Measurements from ENCODE around the gene VENTX.

Gene VENTX

DNA sequence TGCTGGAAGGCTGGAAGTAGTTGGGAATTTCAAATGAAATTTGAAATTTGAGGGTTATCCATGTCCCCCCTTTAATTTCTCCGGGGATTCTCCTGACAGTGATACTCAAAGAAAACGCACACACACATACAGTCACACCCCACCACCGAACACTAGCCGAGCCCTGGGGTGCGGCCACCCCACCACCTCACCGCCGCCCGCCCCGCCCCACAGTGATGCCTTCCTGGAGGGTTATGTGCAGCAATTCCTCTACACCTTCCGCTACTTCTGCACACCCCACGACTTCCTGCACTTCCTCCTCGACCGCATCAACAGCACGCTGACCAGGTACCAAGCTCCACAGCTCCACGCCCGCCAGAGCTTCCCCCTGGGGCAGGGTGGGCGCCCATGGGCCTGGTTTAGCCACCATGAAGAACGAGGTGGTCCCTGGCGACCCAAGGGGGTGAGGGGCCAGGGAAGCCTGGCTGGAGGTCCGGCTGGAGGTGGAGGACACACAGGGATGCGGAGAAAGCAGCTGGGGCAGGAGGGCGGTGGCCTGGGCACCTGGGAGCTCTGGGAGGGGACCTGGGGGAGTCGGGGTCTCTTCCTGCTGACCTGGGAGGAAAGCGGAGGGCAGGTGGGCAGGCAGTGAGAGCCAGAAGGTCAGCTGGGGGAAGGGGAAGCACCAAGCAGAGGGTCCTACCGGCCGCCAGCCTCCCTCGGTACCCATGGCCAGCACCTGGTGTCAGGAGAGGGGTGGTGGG lies 27.1 kb upstream of the VENTX start:
- no peaks in the 10 kb centered on the region for H3K4me1 ChIP-seq (ENCODE audit: insufficient read depth, low read length)
- H3K4me3 ChIP-seq (ENCODE audit: low read length) = no peak overlapping the region
- H3K9me3 ChIP-seq (ENCODE audit: insufficient read depth, low read depth, low read length) = no peaks in the 10 kb centered on the region
- no peaks in the 10 kb centered on the region for H3K36me3 ChIP-seq (ENCODE audit: insufficient read depth, low read length)
- H3K27me3 ChIP-seq (ENCODE audit: insufficient read depth, low read length) = no peaks in the 10 kb centered on the region
- no peak overlapping the region for H3K9ac ChIP-seq (ENCODE audit: low read depth, low read length)
- 95% methylated on average over 27 of the region's 27 CpGs for WGBS
- H3K27ac ChIP-seq (ENCODE audit: low read depth, low read length) = no peak overlapping the region

DNA sequence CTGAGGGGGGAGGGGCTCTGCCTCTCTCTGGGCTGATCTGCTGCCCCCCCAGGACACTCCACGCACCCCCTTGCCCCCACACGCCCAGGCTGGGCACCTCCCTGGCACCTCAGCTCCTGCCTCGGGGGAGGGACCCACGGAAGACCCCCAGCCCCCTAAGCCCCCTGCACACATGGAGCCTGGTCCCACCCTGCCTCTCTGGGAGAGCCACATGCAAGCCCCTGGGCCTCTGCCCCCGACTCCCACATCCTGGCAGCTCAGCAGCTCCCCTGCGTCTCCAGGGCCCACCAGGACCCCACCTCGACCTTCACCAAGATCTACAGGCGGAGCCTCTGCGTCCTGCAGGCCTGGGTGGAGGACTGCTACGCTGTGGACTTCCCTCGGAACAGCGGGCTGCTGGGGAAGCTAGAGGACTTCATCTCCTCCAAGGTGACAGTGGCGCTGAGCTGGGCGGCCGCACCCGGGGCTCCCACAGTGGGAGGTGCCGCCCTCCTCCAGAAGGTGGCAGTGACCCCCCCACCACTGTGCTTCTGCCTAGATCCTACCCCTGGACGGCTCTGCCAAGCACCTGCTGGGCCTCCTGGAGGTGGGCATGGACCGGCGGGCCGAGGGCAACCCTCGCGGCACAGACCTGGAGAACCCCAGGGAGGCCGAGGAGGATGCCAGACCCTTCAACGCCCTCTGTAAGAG lies 26.4 kb upstream of the VENTX start:
- no peak overlapping the region for H3K9ac ChIP-seq (ENCODE audit: low read depth, low read length)
- no peak overlapping the region for H3K27ac ChIP-seq (ENCODE audit: low read depth, low read length)
- no peaks in the 10 kb centered on the region for H3K4me1 ChIP-seq (ENCODE audit: insufficient read depth, low read length)
- 92% methylated on average over 25 of the region's 25 CpGs for WGBS
- no peaks in the 10 kb centered on the region for H3K9me3 ChIP-seq (ENCODE audit: insufficient read depth, low read depth, low read length)
- H3K27me3 ChIP-seq (ENCODE audit: insufficient read depth, low read length) = no peaks in the 10 kb centered on the region
- no peak overlapping the region for H3K4me3 ChIP-seq (ENCODE audit: low read length)
- H3K36me3 ChIP-seq (ENCODE audit: insufficient read depth, low read length) = no peaks in the 10 kb centered on the region

DNA sequence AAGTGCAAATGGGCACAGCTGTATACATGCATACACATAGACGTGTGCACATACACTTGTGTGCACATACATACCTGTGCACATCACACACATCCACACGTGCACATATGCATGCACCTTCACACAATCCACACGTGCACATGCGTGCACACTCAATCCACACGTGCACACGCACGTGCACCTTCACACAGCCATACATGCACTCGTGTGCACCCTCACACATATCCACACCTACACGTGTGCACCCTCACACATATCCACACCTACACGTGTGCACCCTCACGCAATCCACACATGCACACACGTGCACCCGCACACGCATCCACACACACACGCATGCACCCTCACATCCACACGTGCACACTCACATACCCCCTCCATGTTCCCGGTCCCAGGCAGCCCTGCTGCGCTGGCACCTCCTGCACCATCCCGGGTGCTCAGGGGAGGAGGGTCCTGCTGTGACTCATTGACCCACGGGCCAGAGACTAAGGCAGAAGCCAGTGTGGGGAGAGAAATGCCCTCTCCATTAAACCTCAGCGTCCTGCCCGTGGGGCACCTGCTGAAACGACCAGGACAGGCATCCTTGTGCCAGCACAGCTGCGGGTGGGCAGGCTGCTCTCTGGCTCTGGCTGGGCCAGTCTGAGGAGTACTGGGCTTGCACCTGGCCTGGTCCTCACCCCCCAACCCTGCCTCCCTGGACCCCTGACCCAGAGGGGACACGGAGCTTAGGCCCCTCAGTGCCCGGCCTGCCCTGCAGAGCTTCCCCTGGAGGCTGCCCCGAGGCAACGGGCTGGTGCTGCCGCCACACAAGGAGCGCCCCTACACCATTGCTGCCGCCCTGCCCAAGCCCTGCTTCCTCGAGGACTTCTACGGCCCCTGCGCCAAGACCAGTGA lies 25.4 kb upstream of the VENTX start:
- 94% methylated on average over 34 of the region's 34 CpGs for WGBS
- Histone ChIP-seq H3K9me3 (ENCODE audit: insufficient read depth, low read depth, low read length) (no peaks in the 10 kb centered on the region), H3K27ac (ENCODE audit: low read depth, low read length) (no peak overlapping the region), H3K36me3 (ENCODE audit: insufficient read depth, low read length) (no peaks in the 10 kb centered on the region), H3K27me3 (ENCODE audit: insufficient read depth, low read length) (no peaks in the 10 kb centered on the region), H3K4me1 (ENCODE audit: insufficient read depth, low read length) (no peaks in the 10 kb centered on the region), H3K4me3 (ENCODE audit: low read length) (no peak overlapping the region), H3K9ac (ENCODE audit: low read depth, low read length) (no peak overlapping the region)

DNA sequence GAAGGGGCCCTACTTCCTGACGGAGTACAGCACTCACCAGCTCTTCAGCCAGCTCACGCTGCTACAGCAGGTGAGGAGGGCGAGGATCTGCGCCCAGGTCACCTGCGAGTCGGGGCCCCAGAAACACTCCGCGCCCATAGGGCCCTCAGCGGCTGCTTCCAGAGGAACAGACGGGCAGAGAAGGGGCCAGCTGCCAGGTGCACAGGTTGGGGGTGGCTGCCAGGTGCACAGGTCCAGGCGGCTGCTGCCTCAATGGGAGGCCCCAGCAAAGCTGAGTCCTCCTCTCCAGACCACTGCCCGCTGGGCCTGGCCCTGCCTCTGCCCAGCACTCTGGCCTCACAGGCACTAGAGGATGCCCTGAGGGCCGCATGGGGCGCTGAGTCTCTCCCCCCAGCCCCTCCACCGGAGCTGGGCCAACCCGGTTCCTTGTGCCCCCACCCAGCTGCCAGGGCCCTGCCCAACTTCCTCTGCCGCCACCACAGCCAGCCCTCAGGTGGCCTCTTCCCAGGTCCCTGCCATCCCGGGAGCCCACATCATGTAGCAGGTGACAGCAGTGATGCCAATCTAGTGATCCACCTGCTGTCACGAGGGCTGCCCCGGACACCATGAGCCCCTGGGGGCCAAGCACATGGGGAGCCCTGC lies 24.7 kb upstream of the VENTX start:
- Histone ChIP-seq H3K27me3 (ENCODE audit: insufficient read depth, low read length) (no peaks in the 10 kb centered on the region), H3K36me3 (ENCODE audit: insufficient read depth, low read length) (no peaks in the 10 kb centered on the region), H3K4me3 (ENCODE audit: low read length) (no peak overlapping the region), H3K9ac (ENCODE audit: low read depth, low read length) (no peak overlapping the region), H3K4me1 (ENCODE audit: insufficient read depth, low read length) (no peaks in the 10 kb centered on the region), H3K27ac (ENCODE audit: low read depth, low read length) (no peak overlapping the region), H3K9me3 (ENCODE audit: insufficient read depth, low read depth, low read length) (no peaks in the 10 kb centered on the region)
- WGBS = 95% methylated on average over 20 of the region's 20 CpGs

DNA sequence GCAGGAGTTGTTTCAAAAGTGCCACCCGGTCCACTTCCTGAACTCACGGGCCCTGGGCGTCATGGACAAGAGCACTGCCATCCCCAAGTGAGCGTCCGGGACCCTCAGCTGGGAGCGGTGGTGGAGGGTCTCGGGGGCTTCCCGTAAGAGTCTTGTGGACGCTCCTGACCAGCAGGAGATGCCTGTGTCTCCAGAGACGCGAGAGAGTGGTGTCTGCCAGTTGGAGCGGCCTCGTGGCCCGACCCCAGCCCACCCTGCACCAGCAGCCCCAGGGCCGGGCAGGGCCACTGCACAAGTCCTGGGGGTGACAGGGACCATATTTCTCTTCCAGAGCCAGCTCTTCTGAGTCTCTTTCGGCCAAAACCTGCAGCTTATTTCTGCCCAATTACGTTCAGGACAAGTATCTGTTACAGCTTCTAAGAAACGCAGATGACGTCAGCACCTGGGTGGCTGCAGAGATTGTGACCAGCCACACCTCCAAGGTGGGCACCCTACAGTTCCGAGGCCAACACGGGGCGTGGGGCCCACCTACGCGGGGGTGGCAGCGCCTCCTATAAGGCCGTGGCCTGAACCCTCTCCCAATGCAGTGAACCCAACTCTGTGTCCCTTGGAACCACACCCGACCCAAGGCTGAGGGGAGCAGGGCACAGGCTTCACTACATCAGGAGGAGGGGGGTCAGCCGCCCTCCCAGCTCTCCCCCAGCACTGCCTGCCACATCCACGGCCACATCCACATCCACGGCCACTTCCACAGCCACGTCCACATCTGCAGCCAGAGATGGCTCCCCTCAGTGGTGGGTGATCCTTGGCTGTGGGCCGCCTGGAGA lies 23.8 kb upstream of the VENTX start:
- Histone ChIP-seq H3K4me1 (ENCODE audit: insufficient read depth, low read length) (no peaks in the 10 kb centered on the region), H3K27ac (ENCODE audit: low read depth, low read length) (no peak overlapping the region), H3K9ac (ENCODE audit: low read depth, low read length) (no peak overlapping the region), H3K36me3 (ENCODE audit: insufficient read depth, low read length) (no peaks in the 10 kb centered on the region), H3K4me3 (ENCODE audit: low read length) (no peak overlapping the region), H3K9me3 (ENCODE audit: insufficient read depth, low read depth, low read length) (no peaks in the 10 kb centered on the region), H3K27me3 (ENCODE audit: insufficient read depth, low read length) (no peaks in the 10 kb centered on the region)
- WGBS = 92% methylated on average over 32 of the region's 32 CpGs

DNA sequence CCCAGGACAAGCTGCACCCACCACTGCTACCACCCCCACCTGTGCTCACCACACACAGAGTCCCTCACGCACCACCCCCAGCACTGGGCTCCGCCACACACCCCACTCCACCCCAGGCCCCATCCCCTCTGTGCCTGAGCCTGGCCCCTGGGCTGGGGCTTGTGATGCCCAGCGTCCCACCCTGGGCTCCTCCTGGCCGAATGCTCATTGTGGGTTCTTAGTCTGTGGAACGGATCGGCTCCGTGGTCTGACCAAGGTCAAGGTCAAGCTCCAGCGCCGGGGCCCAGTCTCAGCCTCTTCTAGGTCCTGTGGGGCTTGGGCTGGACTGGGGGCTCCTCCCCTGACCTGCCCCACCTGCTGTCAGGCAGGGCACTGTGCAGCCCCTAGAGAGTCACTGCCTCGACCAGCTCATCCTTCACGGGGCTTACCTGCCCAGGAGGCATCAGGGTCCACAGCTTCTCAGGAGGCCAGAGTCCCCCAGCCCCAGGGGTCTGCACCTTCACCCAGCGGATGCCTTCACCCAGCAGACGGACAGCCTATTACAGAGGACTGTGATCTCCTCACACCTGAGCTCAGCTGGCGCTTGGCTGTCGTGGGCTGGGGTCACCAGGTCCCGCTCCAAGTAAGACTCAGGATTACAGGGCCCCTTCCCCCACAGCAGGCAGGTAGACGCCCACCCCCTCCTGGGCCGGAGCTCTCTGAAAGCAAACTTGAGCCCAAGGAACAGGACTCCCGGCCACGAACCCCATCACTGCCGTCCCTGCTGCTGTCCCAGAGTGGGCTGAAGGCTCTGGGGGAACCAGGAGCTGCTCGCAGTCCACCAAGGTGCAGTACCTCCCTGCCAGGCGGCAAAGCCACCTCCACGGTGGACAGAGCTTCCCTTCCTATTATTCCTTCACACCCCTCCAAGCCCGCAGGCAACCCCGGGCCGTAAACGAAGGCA lies 22.9 kb upstream of the VENTX start:
- Histone ChIP-seq H3K9me3 (ENCODE audit: insufficient read depth, low read depth, low read length) (no peaks in the 10 kb centered on the region), H3K27ac (ENCODE audit: low read depth, low read length) (no peak overlapping the region), H3K36me3 (ENCODE audit: insufficient read depth, low read length) (no peaks in the 10 kb centered on the region), H3K9ac (ENCODE audit: low read depth, low read length) (no peak overlapping the region), H3K4me1 (ENCODE audit: insufficient read depth, low read length) (peaks cover 3% of the 10 kb centered on the region; the same call in 1 of the 2 replicates), H3K4me3 (ENCODE audit: low read length) (no peak overlapping the region), H3K27me3 (ENCODE audit: insufficient read depth, low read length) (no peaks in the 10 kb centered on the region)
- 91% methylated on average over 28 of the region's 28 CpGs for WGBS

DNA sequence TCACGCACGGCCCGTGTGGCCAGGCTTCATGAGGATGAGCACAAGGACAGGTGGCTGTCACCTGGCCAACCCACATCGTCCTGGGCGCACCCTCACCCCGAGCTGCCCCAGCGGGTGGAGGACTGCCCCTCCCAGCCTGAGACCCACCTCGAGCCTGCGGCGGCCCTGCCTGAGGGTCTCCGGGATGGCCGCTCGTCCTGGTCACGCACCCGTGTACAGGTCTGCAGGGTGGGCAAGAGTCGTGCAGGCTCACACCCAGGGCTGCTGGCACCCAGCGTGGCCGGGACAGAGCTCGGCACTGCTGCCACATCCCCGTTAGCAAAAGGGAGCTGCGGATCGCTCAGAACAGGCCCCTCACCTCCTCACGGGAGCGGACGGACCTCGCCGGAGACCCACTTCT lies 22.1 kb upstream of the VENTX start:
- Histone ChIP-seq H3K27me3 (ENCODE audit: insufficient read depth, low read length) (no peaks in the 10 kb centered on the region), H3K9ac (ENCODE audit: low read depth, low read length) (no peak overlapping the region)

DNA sequence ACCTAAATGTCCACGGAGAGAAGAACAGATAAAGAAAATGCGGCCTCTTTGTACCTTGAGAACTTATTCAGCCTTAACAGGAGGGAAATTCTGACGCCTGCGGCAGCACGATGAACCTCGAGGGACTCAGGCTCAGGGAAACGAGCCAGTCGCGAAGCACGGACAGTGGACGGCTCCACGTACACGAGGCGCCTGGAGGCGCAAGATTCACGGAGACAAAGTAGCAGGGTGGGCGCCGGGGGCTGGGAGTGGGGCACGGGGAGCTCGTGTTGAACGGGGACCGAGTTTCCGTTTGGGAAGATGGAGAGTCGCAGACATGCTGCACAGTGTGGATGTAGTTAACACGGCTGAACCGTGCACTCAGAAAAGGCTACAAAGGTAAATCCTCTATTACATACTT lies 20.9 kb upstream of the VENTX start:
- 90% methylated on average over 26 of the region's 26 CpGs for WGBS
- Histone ChIP-seq H3K4me1 (ENCODE audit: insufficient read depth, low read length) (peaks cover 3% of the 10 kb centered on the region; the same call in 1 of the 2 replicates), H3K9me3 (ENCODE audit: insufficient read depth, low read depth, low read length) (no peaks in the 10 kb centered on the region), H3K36me3 (ENCODE audit: insufficient read depth, low read length) (no peaks in the 10 kb centered on the region), H3K27ac (ENCODE audit: low read depth, low read length) (no peak overlapping the region), H3K4me3 (ENCODE audit: low read length) (no peak overlapping the region), H3K27me3 (ENCODE audit: insufficient read depth, low read length) (no peaks in the 10 kb centered on the region), H3K9ac (ENCODE audit: low read depth, low read length) (no peak overlapping the region)

More for the DNA sequence above, 22.1 kb upstream of the VENTX start:
- H3K27ac ChIP-seq (ENCODE audit: low read depth, low read length) = no peak overlapping the region
- 95% methylated on average over 27 of the region's 27 CpGs for WGBS
- no peaks in the 10 kb centered on the region for H3K9me3 ChIP-seq (ENCODE audit: insufficient read depth, low read depth, low read length)
- H3K4me1 ChIP-seq (ENCODE audit: insufficient read depth, low read length) = peaks cover 3% of the 10 kb centered on the region; the same call in 1 of the 2 replicates
- no peaks in the 10 kb centered on the region for H3K36me3 ChIP-seq (ENCODE audit: insufficient read depth, low read length)
- H3K4me3 ChIP-seq (ENCODE audit: low read length) = no peak overlapping the region

DNA sequence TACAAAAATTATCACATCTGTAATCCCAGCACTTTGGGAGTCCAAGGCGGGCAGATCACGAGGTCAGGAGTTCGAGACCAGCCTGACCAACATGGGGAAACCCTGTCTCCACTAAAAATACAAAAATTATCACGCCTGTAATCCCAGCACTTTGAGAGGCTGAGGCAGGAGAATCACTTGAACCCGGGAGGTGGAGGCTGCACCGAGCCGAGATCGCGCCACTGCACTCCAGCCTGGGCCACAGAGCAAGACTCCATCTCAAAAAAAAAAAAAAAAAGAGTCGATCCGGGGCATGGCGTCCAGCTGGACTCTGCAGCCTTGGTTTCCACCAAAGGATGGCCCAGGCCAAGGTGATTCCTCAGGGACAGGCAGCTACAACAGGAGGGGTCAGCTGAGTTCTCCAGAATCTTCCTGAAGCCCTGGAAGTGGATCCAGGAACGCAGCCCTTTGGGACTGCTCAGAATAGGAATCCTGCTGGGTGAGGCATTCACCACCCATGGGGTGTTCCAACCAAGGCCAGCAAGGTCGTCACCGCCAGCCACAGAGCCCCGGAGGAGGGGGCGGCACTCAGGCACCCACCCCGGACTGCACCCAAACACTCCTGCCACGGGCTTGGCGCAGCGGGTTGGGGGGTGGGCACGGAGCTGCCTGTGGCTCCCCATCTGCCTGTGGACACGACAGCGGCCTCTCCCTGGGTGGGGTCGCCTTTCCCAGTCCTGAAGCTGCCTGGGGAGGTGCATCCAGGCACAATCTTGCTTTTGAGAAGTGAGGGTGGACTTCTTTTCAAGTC lies 19.7 kb upstream of the VENTX start:
- H3K36me3 ChIP-seq (ENCODE audit: insufficient read depth, low read length) = no peaks in the 10 kb centered on the region
- H3K27me3 ChIP-seq (ENCODE audit: insufficient read depth, low read length) = no peaks in the 10 kb centered on the region
- no peak overlapping the region for H3K27ac ChIP-seq (ENCODE audit: low read depth, low read length)
- no peaks in the 10 kb centered on the region for H3K9me3 ChIP-seq (ENCODE audit: insufficient read depth, low read depth, low read length)
- H3K4me3 ChIP-seq (ENCODE audit: low read length) = no peak overlapping the region
- WGBS = 92% methylated on average over 25 of the region's 25 CpGs
- no peak overlapping the region for H3K9ac ChIP-seq (ENCODE audit: low read depth, low read length)
- H3K4me1 ChIP-seq (ENCODE audit: insufficient read depth, low read length) = peaks cover 3% of the 10 kb centered on the region; the same call in 1 of the 2 replicates
